Fibroblast of peridontal ligament (primary cell): ENCODE measurements around the gene MIEN1.
"Not testable (repeated sequence)": the region's sequence is repeated elsewhere in the genome, so short reads cannot be mapped to it uniquely, and the experiment has no call there.

Experiments used
- DNase-seq: peaks from one replicate; pipeline ENCODE4 v3.0.0-alpha.2; 2010; ENCODE audit errors: extremely low read depth

The MIEN1 gene

DNA sequence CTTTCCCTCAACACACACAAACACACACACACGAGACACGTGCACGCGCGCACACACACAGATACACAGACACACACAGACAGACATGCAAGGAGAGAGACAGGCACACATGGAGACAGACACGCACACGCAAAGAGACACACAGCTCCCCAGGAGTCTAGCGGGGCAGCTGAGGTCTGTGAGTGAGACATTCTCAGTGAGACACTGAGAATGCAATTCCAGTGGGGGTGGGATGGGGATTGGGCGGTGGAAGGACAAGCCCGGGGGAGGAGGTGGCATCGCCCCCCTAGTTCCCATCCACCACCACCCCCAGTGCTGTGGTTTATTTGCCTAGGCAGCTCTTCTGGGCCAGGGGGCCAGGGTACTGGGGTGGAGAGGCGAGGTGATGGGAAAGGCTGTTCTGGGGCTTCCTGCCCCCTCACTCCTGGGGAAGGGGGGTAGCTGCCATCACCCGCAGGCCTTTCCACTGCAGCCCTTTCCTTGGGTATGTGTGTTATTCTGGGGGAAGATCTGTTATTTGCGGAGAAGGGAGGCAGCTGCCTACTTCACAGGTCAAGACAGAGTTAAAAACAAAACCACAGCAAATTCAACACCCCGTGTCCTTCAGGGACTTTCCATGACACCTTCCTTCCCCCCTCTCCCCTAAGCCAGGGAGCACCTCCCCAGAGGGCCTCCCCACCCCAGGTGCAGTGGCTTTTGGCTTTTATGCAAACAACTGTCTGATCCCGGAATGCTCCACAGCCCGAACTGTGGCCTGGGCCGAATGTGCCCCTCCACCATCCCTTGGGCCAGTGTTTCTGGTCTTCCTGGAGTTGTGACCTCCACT, 25.4 kb upstream of the MIEN1 start:
- no peak for DNase-seq

DNA sequence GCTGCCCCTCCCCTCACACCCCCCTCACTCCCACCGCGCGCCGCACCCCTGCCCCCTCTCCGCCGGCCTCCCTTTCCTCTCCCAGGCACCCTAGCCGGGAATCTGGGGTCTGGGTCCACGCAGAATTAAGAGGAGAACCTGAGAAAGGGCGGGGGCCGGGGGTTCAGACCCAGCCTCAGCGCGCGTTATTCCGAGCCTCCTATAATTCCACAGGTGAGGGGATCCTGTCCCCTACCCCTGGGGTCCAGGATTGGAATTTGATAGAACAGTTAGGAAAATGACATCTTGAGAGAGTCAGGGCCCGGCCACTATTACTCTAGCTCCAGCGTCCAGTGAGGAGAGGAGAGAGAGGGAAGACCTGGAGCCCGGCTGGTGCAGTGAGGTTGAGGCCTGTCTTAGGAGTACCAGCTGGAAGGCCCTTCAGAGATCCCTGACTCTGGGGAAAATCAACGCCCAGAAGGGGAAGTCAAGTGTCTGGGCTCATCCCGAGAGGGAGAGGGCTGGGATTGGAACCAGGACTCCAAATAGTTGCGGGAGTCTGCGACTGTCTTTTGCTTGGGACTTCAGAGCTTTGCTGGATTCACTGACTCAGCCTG, 24.7 kb upstream of the MIEN1 start:
- peak; percentile 9 for DNase-seq

DNA sequence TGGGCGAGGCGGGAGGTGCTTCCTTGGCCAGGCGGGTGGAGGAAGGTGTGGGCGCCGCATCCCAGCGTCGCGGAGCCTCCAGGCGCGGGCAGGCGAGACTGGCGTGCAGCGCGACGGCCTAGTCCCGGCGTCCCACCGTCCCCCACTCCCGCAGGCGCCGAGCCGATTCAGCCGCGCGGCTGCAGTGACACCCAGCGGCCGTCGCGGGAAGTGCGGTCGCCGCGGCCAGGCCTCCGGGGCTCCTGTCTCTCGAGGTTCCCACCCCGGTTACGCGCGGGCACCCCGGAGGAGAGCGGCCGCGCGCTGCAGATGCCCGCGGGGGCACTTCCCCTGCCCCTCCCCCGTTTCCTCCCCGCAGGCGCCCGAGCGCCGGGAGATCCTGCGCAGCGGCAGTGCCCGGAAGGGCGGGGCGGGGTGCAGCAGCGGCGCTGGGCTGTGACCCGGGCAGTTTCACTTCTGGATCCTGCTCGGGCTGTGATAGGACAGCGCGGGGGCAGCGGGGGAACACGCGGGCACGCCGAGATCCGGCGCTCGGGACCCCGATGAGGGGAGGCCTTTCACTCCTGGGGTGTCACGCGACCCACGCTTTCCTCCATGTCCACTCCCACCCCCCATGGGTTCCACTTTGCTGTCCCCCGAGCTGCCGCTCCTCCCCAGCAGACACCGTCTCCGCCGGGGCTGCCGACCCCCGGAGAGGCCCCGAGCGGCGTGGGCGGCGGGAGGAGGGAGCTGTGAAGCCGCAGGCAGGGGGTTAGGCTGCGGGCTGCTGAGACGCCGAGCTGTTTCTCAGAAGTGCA, 24.0 kb upstream of the MIEN1 start:
- peak; percentile 85 for DNase-seq

- no peak for DNase-seq
Observed at GRCh38 chr17:39753514-39754160, 23.3 kb upstream of the MIEN1 start.

DNA sequence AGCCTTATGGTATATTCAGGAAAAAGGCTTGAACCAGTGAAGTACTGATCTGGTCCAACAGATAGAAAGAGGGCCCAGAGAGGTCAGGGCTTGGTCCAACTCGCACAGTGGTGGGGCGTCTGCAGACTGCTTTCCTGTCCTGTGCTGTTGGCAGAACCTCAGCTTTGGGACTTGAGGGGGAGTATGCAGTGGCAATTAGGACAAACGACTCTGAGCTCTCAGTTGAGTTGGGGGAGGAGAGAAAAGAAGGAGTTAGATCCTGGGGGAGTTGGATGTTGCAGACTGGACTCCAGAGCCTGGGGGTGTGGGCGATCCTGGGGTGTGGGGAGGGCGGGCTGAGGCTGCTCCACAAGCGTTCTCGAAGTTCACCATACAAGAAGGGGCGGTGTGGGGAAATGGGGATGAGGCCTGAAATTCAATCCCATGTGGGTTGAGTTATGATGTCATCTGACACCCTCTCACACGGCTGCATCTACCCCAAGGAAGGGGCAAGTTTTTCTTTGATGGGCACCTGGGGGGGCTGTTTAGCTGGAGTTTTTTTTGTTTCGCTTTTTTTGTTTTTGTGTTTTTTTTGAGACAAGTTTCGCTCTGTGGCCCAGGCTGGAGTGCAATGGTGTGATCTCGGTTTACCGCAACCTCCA, 22.0 kb upstream of the MIEN1 start:
- no peak for DNase-seq

DNA sequence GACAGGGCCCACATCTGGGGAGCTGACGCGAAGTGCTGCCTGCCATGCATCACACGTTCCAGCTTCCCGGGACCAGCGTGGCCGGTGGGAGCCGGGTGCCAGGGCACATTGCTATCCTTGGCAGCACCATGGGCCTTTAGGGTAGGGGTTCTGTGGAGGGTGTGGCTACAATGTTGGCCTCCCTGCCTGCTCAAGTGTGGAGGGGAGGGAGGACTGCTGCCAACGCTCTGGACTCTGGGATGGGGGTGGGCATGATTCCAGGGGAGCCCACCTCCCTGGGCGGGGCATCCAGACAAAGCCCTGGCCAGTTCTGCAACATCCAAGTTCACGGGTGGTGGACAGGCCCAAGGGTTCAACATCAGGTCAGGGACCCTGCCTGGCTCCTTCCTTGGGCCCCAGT, 21.3 kb upstream of the MIEN1 start:
- no peak for DNase-seq

GRCh38 chr17:39751016-39751543, 20.7 kb upstream of the MIEN1 start:
- DNase-seq = no peak

GRCh38 chr17:39750131-39751015, 20.0 kb upstream of the MIEN1 start:
- DNase-seq = no peak

DNA sequence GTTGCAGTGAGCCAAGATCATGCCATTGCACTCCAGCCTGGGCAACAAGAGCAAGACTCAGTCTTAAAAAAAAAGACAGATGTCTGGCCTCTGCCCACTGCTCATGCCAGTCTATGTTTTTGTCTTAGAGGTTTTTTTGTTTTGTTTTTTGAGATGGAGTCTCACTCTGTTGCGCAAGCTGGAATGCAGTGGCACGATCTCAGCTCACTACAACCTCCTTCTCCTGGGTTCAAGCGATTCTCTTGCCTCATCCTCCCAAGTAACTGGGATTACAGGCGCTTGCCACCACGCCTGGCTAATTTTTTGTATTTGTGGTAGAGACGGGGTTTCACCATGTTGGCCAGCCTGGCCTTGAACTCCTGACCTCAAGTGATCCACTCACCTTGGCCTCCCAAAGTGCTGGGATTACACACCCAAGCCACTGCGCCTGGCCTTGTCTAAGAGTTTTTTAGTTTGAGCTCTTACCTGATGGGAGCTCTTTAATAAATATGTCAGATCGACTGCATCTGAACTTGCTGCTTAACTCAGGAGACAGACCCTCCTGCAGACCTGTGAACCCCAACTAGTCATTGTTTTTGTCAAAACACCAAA, 18.2 kb upstream of the MIEN1 start:
- not testable (repeated sequence) for DNase-seq

GRCh38 chr17:39747745-39748144, 17.4 kb upstream of the MIEN1 start:
- no peak for DNase-seq

DNA sequence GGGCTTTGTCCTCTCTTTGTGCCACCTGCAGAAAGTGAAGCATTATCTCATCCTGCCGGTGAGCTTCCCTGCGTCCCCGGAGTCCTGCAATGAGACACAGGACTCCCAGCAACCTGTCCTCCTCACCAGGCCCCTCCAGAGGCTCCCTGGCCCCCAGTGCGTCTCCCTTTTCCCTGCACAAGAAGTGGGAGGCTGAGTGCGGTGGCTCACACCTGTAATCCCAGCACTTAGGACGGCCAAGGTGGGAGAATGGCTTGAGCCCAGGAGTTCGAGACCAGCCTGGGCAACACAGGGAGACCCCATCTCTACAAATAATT, 15.8 kb upstream of the MIEN1 start:
- no peak for DNase-seq

- DNase-seq = no peak
Observed at GRCh38 chr17:39745335-39746144, 15.2 kb upstream of the MIEN1 start.

GRCh38 chr17:39744836-39745215, 14.5 kb upstream of the MIEN1 start:
- no peak for DNase-seq

DNA sequence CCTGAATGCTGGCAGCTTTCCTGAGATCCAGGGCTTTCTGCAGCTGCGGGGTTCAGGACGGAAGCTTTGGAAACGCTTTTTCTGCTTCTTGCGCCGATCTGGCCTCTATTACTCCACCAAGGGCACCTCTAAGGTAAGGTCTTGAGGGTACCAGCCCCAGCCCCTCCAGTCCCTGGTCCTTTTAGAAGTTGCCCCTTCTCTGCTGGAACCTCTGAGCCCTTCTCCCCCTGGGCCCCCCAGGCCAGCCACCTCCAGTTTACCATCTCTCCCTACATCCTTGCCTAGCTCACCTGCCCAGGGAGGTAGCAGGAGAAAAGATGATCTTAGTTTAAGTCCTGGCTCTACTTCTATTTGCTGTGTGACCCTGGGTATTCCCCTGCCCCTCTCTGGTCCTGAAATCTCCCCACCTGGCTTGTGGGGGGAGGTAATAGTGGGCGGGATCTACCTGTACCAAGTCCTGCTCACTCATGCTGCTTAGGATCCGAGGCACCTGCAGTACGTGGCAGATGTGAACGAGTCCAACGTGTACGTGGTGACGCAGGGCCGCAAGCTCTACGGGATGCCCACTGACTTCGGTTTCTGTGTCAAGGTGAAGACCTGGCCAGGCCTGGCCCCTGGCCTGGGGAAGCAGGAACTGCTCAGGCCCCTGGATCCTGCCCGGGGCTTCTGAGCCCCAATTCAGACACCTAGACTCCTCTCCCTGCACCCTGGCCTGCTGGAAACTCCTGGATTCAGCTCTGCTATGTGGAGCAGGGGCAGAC, 13.9 kb upstream of the MIEN1 start:
- DNase-seq = no peak

DNA sequence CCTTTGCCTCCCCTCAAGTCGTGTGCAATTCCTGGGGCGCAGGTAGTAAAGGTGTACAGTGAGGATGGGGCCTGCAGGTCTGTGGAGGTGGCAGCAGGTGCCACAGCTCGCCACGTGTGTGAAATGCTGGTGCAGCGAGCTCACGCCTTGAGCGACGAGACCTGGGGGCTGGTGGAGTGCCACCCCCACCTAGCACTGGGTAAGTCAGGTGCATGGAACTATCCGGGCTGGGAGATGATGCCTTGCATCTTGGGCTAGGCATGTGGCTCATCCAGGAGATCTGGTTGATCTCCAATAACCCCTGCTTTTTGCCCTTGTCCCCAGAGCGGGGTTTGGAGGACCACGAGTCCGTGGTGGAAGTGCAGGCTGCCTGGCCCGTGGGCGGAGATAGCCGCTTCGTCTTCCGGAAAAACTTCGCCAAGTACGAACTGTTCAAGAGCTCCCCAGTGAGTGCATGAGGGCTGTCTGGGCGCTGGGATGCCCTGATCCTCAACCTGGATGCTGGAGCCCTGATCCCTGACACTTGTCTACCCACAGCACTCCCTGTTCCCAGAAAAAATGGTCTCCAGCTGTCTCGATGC, 12.6 kb upstream of the MIEN1 start:
- no peak for DNase-seq

GRCh38 chr17:39742126-39742855, 12.0 kb upstream of the MIEN1 start:
- DNase-seq = no peak

DNA sequence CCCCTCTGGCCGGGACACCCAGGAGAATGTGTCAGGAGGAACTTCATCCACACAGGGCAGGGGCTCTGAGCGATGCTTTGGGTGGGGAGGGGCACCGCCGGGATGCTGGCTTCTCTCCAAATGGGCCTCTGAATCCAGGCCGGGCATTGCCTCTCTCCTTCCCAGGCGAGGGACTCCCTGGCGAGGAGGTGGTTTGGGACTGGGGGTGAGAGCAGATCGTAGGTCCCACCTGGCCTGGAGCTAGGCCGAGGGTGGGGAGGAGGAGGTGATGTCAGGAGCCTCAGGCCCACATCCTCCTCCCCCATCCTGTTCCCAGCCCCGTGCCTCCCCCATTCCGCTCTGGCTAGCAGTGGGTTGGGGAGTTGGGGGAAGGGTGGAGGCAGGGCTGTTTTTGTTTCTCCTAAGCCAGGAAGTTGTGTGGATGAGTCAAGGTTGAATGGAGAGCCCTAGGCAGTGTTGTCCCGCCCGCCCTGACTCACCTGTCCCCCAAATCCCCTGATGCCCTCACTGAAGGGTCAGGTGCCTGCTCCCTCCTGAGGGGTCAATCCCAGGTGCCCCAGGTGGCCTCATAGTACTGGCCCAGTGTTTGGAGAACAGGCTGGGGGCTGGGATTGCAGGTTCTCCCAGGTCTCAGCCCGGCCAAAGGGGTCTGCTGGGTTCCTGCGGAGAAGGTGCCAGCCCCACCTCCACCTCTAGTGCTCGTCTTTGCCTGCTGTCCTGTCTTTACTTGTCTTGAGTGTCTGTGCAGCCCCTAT, 10.2 kb upstream of the MIEN1 start:
- DNase-seq = no peak
